Astrocyte of the spinal cord (primary cell): ENCODE data around the gene HGS.
A peak's percentile ranks its signal among the peaks of the same experiment; 100 is the strongest.

Source experiments
- DNase-seq: peaks from one replicate; pipeline ENCODE4 v3.0.0; 2011; ENCODE audit warnings: low read depth, low spot score
- H3K4me3 ChIP-seq: 2 replicates; pipeline ENCODE4 v1.5.1; 2011; ENCODE audit warnings: low read depth, mild to moderate bottlenecking, low read length, moderate library complexity
- in situ Hi-C: cut with HindIII; loops from 2 replicates; pipeline ENCODE4 v1.10.0; 2017; ENCODE audit warnings: low sequenced_read_pairs
- TF ChIP-seq, protein P1 (sequence below): IDR thresholded peaks from 2 replicates; pipeline ENCODE4 v1.5.1; 2012; ENCODE audit warnings: low read depth, mild to moderate bottlenecking, low read length, inconsistent platforms

HGS gene

GRCh38 chr17:81684442-81684911, 666 bp downstream of the HGS start:
- peak overlapping the region; percentile 94 for H3K4me3 ChIP-seq
- TF ChIP-seq, protein P1, sequence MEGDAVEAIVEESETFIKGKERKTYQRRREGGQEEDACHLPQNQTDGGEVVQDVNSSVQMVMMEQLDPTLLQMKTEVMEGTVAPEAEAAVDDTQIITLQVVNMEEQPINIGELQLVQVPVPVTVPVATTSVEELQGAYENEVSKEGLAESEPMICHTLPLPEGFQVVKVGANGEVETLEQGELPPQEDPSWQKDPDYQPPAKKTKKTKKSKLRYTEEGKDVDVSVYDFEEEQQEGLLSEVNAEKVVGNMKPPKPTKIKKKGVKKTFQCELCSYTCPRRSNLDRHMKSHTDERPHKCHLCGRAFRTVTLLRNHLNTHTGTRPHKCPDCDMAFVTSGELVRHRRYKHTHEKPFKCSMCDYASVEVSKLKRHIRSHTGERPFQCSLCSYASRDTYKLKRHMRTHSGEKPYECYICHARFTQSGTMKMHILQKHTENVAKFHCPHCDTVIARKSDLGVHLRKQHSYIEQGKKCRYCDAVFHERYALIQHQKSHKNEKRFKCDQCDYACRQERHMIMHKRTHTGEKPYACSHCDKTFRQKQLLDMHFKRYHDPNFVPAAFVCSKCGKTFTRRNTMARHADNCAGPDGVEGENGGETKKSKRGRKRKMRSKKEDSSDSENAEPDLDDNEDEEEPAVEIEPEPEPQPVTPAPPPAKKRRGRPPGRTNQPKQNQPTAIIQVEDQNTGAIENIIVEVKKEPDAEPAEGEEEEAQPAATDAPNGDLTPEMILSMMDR, result no peak
- in situ Hi-C loops, result no loop called here
- peak; percentile 77 for DNase-seq

GRCh38 chr17:81685108-81685507, 1.3 kb downstream of the HGS start:
- peak; percentile 54 for DNase-seq
- TF ChIP-seq, protein P1, result no peak
- H3K4me3 ChIP-seq, result peak overlapping the region; percentile 94
- in situ Hi-C loops, result no loop called here

DNA sequence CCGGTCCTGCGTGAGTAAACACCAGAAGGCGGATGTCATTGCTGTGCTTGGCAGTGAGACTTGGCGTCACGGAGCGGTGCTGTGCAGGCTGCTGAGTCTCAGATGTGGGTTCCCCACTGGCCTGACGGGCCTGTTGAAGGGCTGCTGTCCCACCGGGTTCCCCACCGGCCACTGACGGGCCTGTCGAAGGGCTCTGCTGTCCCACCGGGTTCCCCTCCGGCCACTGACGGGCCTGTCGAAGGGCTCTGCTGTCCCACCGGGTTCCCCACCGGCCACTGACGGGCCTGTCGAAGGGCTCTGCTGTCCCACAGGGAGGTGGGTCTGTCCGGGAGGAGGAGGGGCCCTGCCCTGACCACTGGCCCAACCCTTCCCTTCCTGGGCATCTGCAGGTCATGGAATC, 2.8 kb downstream of the HGS start:
- DNase-seq, result no peak
- in situ Hi-C loops, result no loop called here
- H3K4me3 ChIP-seq, result no peak overlapping the region
- TF ChIP-seq, protein P1, result no peak

DNA sequence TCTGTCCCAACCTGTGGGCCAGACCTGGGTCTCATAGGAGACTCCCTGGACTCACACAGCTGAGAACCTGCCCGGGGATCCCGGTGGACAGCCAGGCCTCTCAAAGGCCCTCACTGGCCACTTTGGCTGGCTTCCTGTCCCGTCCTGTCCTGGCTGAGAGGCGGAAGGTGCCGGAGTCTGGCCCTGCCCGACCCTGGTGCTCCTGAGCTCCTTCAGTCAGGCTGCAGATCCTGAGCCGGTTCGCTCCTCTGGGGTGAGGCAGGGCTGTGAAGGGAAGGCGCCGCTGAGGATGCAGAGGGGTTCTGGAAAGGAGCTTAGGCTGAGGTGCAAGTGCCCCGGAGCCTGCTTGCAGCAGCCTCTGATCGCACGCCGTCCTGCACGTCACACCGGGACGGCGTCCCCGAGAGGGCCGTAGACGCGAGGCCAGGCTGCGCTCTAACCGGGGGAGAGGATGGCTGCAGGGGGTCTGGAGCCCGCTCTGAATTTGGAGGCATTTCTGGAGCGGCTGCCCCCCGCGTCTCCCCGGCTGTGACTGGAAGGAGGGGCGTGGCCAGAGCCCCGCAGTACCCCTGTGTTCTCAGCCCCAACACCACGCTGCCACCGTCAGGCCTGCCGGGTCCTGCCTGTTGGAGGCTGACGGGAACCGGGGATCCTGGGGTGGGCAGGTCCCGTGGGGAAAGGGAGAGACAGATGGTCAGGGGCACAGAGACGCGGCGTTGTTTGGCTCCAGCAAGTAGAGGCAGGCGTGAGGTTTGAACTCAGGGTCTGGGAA, 4.1 kb downstream of the HGS start:
- no peak overlapping the region for H3K4me3 ChIP-seq
- in situ Hi-C loops, result no loop called here

DNA sequence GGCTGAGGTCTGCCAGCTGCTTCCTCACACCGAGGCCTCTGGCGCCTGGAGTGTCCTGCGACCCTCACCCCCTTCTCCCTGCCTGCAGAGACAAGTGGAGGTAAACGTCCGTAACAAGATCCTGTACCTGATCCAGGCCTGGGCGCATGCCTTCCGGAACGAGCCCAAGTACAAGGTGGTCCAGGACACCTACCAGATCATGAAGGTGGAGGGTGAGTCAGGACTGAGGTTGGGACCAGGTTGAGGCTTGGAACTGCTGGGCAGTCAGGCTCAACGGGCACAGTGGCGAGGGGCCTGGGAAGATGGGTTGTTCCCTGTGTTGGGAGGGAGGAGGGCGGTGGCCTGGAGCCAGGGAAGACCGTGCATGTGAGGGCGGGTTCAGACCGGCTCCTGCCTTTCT, 4.8 kb downstream of the HGS start:
- DNase-seq, result no peak
- TF ChIP-seq, protein P1, result no peak
- in situ Hi-C loops, result no loop called here
- H3K4me3 ChIP-seq, result no peak overlapping the region

More for the DNA sequence above, 4.1 kb downstream of the HGS start:
- TF ChIP-seq, protein P1, result no peak
- DNase-seq, result no peak

DNA sequence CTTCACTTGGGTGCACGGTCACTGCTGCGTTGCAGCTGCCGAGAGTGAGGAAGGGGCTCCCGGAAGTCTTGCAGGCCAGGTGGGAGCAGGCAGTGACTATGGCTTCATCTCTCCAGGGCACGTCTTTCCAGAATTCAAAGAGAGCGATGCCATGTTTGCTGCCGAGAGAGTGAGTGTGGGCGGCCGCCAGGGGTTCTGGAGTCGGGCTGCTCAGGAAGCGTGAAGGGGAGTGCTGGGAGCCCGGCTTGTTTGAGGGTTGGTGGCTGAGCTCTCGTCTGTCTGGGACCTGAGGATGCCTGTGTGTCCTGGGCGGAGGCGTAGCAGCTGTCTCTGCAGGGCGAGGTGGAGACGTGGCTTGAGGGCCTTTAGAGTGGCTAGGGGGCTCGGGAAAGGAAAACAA, 6.3 kb downstream of the HGS start:
- H3K4me3 ChIP-seq, result no peak overlapping the region
- no peak for DNase-seq
- TF ChIP-seq, protein P1, result no peak
- in situ Hi-C loops, result no loop called here
